IPS DF 19.7 (cell line): ENCODE data around the gene FCAR.
"Not testable (repeated sequence)": the region's sequence is repeated elsewhere in the genome, so short reads cannot be mapped to it uniquely, and the experiment has no call there.

Source experiments
- DNase-seq: peaks from one replicate; pipeline ENCODE4 v3.0.0-alpha.2; 2013; ENCODE audit warnings: low read depth, low spot score

Gene FCAR

DNA sequence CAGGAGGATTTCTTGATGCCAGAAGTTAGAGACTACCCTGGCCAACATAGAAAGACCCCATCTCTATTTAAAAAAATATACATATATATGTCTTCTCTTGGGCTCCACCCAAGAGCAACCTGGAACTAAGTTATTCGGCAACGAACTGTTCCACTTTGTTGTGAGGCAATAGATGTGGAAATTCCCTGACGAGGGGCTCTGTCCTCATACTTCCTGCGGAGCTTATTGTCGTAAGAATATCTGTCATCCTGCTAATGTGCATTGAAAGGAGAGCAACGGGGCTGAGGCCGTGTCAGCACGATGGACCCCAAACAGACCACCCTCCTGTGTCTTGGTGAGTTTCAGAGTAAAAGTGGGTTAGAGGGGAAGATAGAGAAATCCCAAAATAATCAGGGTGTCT is at the start of gene FCAR:
Gene FCAR, plus strand, starts transcription at position 246 of the 400 bp plus-strand sequence. Its CDS starts 55 bp downstream, at position 301.
- DNase-seq = no peak

GRCh38 chr19:54824416-54824815 is 49.6 kb upstream of the FCAR start:
- DNase-seq = not testable (repeated sequence)

GRCh38 chr19:54825326-54825725 is 48.7 kb upstream of the FCAR start:
- DNase-seq = not testable (repeated sequence)

DNA sequence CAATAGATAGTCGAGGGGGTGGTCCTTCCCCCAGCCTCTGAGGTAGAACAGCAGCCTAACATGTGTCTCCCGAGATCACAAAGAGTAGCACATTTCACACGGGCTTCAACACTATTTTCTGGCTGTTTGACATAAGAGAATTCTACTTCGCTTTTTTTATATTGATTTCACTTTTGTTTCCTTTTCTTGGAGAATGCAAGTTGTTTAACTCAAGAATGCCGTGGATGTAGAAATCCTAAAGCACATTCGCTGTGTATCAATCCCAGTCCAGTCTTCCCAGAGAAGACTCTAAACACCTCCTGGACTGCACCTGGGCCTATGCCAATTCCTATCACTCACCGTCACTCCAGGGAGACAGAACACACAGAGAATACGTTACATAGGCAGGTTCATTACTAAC is 46.0 kb upstream of the FCAR start:
- DNase-seq = not testable (repeated sequence)

DNA sequence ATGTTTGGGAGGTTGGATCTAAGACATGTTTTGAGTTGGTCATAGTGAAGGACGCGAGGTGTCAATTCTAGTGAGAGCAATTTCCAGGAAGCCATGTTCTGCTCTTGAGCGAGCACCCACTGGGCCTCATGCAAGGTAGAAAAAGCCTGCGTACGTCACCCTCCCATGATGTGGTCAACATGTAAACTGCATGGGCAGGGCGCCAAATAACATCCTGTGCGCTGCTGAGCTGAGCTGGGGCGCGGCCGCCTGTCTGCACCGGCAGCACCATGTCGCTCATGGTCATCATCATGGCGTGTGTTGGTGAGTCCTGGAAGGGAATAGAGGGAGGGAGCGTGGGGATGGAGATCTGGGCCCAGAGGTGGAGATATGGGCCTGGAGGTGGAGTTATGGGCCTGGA is 41.5 kb upstream of the FCAR start, which contains the start of gene KIR2DS4:
Gene KIR2DS4, plus strand, starts transcription at position 181 of the 400 bp plus-strand sequence.
- DNase-seq = not testable (repeated sequence)

- not testable (repeated sequence) for DNase-seq
These were observed 38.9 kb upstream of the FCAR start for GRCh38 chr19:54835126-54835525.

- DNase-seq = not testable (repeated sequence)
These were observed 36.5 kb upstream of the FCAR start for GRCh38 chr19:54837522-54837921.

- DNase-seq = not testable (repeated sequence)
These were observed 30.9 kb upstream of the FCAR start for GRCh38 chr19:54843171-54843570.

DNA sequence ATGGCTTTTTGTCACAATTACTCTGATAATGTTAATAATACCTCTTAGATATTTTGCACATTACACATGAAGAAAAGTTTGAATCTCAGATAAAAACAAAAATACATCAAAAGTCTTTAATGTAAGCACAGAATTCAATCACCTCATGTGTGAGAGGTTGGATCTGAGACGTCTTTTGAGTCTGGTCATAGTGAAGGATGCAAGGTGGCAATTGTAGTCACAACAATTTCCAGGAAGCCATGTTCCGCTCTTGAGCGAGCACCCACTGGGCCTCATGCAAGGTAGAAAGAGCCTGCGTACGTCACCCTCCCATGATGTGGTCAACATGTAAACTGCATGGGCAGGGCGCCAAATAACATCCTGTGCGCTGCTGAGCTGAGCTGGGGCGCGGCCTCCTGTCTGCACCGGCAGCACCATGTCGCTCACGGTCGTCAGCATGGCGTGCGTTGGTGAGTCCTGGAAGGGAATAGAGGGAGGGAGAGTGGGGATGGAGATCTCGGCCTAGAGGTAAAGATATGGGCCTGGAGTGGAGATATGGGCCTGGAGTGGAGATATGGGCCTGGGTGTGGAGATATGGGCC is 23.9 kb upstream of the FCAR start, which contains the start of gene KIR3DL2:
Gene KIR3DL2, plus strand, starts transcription at position 383 of the 580 bp plus-strand sequence. Its CDS starts 33 bp downstream, at position 416.
- not testable (repeated sequence) for DNase-seq

- DNase-seq = no peak
These were observed 23.1 kb upstream of the FCAR start for GRCh38 chr19:54850930-54851329.

DNA sequence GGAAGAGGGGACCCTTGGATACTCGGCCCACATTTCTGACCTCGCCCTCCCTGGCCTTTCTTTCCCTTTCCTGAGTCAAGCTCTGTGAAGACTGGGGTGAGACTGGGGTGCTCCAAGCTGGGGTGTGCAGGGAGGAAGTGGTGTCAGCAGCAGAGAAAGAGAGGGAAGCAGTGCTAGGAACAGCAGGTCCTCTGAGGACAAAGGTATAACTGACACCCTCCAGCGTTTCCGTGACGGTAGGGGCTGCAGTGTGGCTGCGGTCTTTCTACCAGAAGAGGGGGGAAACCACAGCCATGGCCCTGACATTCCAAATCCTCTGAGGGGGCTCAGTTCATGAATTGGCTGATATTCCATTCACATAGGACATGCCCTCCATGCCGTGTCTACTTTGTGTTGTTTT is 22.7 kb upstream of the FCAR start:
- no peak for DNase-seq

DNA sequence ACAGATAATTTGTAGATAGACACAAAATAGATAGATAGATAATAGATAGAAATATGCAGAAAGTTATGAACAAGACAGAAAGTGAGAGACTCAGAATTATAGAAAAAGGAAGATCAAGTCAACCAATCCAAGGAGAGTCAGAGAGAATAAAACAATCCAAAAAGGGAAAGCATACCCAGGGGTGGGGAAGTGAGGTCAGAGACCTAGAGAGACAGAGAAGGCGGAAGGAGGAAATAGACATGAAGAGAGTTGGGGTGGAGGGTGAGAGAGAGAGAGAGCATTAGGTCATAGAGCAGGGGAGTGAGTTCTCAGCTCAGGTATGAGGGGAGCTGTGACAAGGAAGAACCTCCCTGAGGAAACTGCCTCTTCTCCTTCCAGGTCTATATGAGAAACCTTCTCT is 18.8 kb upstream of the FCAR start:
- not testable (repeated sequence) for DNase-seq

DNA sequence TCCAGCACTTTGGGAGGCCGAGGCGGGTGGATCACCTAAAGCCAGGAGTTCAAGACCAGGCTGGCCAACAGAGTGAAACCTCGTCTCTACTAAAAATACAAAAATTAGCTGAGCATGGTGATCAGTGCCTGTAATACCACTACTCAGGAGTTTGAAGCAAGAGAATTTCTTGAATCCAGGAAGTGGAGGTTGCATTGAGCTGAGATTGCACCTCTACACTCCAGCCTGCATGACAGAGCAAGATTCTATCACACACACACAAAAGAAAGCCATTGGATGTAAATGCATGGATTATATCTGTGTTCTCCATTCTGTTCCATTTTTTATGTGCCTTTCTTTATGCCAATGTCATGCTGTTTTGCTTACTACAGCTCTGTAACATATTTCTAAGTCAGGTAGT is 15.6 kb upstream of the FCAR start:
- DNase-seq = not testable (repeated sequence)

DNA sequence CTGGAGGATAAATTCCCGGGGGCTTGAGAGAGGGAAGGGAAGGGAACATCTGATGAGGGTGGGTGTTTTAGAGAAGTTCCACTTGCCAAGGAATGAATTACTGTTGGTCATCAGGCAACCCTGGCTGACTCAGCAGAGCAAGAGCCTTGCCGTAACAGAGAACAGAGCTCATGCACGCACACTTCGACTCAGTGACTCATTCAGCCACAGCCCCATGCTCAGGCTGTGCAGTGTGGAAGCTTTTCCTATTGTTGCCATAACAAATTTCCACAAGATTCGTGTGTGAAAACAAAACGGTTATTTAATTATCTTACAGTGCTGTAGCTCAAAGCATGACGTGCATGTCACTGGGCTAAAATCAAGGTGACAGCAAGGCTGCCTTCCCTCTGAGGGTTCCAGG is 14.6 kb upstream of the FCAR start:
- not testable (repeated sequence) for DNase-seq

DNA sequence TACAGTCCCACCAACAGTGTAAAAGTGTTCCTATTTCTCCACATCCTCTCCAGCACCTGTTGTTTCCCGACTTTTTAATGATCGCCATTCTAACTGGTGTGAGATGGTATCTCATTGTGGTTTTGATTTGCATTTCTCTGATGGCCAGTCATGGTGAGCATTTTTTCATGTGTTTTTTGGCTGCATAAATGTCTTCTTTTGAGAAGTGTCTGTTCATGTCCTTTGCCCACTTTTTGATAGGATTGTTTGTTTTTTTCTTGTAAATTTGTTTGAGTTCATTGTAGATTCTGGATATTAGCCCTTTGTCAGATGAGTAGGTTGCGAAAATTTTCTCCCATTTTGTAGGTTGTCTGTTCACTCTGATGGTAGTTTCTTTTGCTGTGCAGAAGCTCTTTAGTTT is 10.6 kb upstream of the FCAR start:
- DNase-seq = not testable (repeated sequence)

- DNase-seq = no peak
These were observed 2.3 kb upstream of the FCAR start for GRCh38 chr19:54871696-54872095.

GRCh38 chr19:54875506-54875905 is 1.5 kb downstream of the FCAR start:
- no peak for DNase-seq

GRCh38 chr19:54877471-54877870 is 3.4 kb downstream of the FCAR start:
- DNase-seq = no peak

- no peak for DNase-seq
These were observed 7.8 kb downstream of the FCAR start for GRCh38 chr19:54881884-54882283.

- no peak for DNase-seq
These were observed 8.7 kb downstream of the FCAR start for GRCh38 chr19:54882758-54883157.

GRCh38 chr19:54883228-54883627 is 9.2 kb downstream of the FCAR start:
- DNase-seq = no peak

DNA sequence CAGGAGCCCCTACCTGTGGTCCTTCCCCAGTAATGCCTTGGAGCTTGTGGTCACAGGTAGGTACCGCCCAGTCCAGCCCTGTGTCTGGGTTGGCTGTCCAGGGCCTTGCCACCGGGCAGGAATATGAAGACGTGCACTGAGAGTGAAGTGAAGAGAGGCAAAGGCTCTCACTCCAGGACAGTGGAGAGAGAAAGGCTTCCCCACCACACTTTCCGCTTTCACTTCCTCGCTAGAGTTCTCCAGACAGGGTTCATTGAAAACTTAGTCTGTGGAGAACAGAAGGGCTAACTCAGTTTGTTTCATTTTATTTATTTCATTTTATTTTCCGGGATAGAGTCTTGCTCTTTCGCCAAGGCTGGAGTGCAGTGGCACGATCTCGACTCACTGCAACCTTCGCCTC is 14.2 kb downstream of the FCAR start:
- DNase-seq = no peak

GRCh38 chr19:54889566-54889965 is 15.5 kb downstream of the FCAR start:
- DNase-seq = no peak

- DNase-seq = peak; percentile 40
These were observed 19.4 kb downstream of the FCAR start for GRCh38 chr19:54893406-54893805.
